Occipital lobe (tissue), 2 donors: ENCODE data around the gene GH2. TPM values are rescaled to one million over a fixed set of nuclear protein-coding genes. Genes with fewer than 3 reads are reported as not detected.
"Not testable (repeated sequence)": the region's sequence is repeated elsewhere in the genome, so short reads cannot be mapped to it uniquely, and the experiment has no call there.

Source experiments
- DNase-seq: peaks from one replicate; lab custom pipeline; 2025; lab: John Stamatoyannopoulos, UW
- total RNA-seq: library from RNA; depleted of rRNA; stranded (reverse); fragments of >200 nt; gene quantifications from one replicate; pipeline ENCODE4 v1.2.3, GENCODE V29; 2014

Gene GH2
- total RNA-seq, 1 donor from 2014 or later, result not detected

GRCh38 chr17:63911041-63911635 is 29.4 kb upstream of the GH2 start, which contains the start of gene CSHL1:
TSS of gene CSHL1 (minus strand) at chr17:63911258. CDS start at chr17:63911196, 62 bp downstream.
- DNase-seq, result no peak

GRCh38 chr17:63910096-63910495 is 28.4 kb upstream of the GH2 start:
- DNase-seq, result no peak

- DNase-seq, result not testable (repeated sequence)
Observed at GRCh38 chr17:63909586-63909985, 27.8 kb upstream of the GH2 start.

- DNase-seq, result not testable (repeated sequence)
Observed at GRCh38 chr17:63907161-63907778, 25.5 kb upstream of the GH2 start.

GRCh38 chr17:63904796-63905195 is 23.1 kb upstream of the GH2 start:
- DNase-seq, result not testable (repeated sequence)

GRCh38 chr17:63903787-63904201 is 22.1 kb upstream of the GH2 start:
- not testable (repeated sequence) for DNase-seq

- DNase-seq, result not testable (repeated sequence)
Observed at GRCh38 chr17:63901971-63902370, 20.2 kb upstream of the GH2 start.

- not testable (repeated sequence) for DNase-seq
Observed at GRCh38 chr17:63898899-63899798, 17.4 kb upstream of the GH2 start.

GRCh38 chr17:63896524-63897354 is 15.0 kb upstream of the GH2 start, which contains the start of gene CSH1:
TSS of gene CSH1 (minus strand) at chr17:63896574. CDS start at chr17:63896511, 63 bp downstream.
- not testable (repeated sequence) for DNase-seq

- not testable (repeated sequence) for DNase-seq
Observed at GRCh38 chr17:63894821-63895220, 13.1 kb upstream of the GH2 start.

GRCh38 chr17:63894021-63894420 is 12.3 kb upstream of the GH2 start:
- DNase-seq, result not testable (repeated sequence)

GRCh38 chr17:63892316-63893037 is 10.7 kb upstream of the GH2 start:
- DNase-seq, result not testable (repeated sequence)

GRCh38 chr17:63889026-63889848 is 7.5 kb upstream of the GH2 start:
- not testable (repeated sequence) for DNase-seq

- not testable (repeated sequence) for DNase-seq
Observed at GRCh38 chr17:63885119-63885518, 3.4 kb upstream of the GH2 start.

GRCh38 chr17:63882626-63883126 is 932 bp upstream of the GH2 start:
- DNase-seq, result not testable (repeated sequence)

- not testable (repeated sequence) for DNase-seq
Observed at GRCh38 chr17:63881337-63881736, 407 bp downstream of the GH2 start.

GRCh38 chr17:63880706-63881105 is 1.0 kb downstream of the GH2 start:
- no peak for DNase-seq

GRCh38 chr17:63878413-63878812 is 3.3 kb downstream of the GH2 start:
- not testable (repeated sequence) for DNase-seq

- not testable (repeated sequence) for DNase-seq
Observed at GRCh38 chr17:63874693-63875092, 7.1 kb downstream of the GH2 start.
